ENCODE results near the gene SMIM20. TPM values are rescaled to one million over a fixed set of nuclear protein-coding genes. Genes with fewer than 3 reads are reported as not detected.

Gene SMIM20
- total RNA-seq, 1 experiment from 2014 or later = 27.0 TPM

- H3K79me2 ChIP-seq (ENCODE audit: low read length) = no peaks in the 10 kb centered on the region
- H3K27me3 ChIP-seq (ENCODE audit: low read length) = no peaks in the 10 kb centered on the region
- ChIA-PET CTCF (no interaction called here), POLR2A (ENCODE audit: unreplicated experiment) (no interaction called here)
- no peaks in the 10 kb centered on the region for H3K36me3 ChIP-seq (ENCODE audit: low read depth, low read length)
- no peaks in the 10 kb centered on the region for H3K9me2 ChIP-seq (replicated peaks; ENCODE audit: low read length)
- no peaks in the 10 kb centered on the region for H3F3A ChIP-seq (ENCODE audit: low read length, unreplicated experiment)
- no peak for TF ChIP-seq EZH2 (IDR thresholded peaks at IDR 0.05; ENCODE audit: low read length, unreplicated experiment)
- no peak for TF ChIP-seq CTCF (conservative IDR thresholded peaks at IDR 0.05; ENCODE audit: low read depth, low read length)
- TF ChIP-seq EZH2phosphoT487 (IDR thresholded peaks at IDR 0.05; ENCODE audit: borderline replicate concordance, low read length) = no peak
- H3K4me3 ChIP-seq (ENCODE audit: low read length) = no peak overlapping the region
- H4K20me1 ChIP-seq (ENCODE audit: low read length) = no peaks in the 10 kb centered on the region
- ATAC-seq (no peak), DNase-seq (no peak)
- no peak overlapping the region for H3K9ac ChIP-seq (ENCODE audit: low read length)
- intact Hi-C loops (cut with micrococcal nuclease) = no loop called here
- no TSS peak for BruUV-seq (replicated peaks)
- no peaks in the 10 kb centered on the region for H3K9me3 ChIP-seq (ENCODE audit: low read length)
- H3K27ac ChIP-seq (ENCODE audit: low read length) = no peak overlapping the region
- H3K4me2 ChIP-seq (ENCODE audit: low read length) = no peak overlapping the region
- no peak overlapping the region for H2AFZ ChIP-seq (ENCODE audit: low read length)
- no peaks in the 10 kb centered on the region for H3K4me1 ChIP-seq (ENCODE audit: insufficient read depth, low read length)
Observed at GRCh38 chr4:25978327-25978726, 64.3 kb downstream of the SMIM20 start.

Other genes with a start within 250 kb of the SMIM20 start
- 31.9 and 36.1 TPM in 2 replicates for gene SEL1L3, start 51.2 kb upstream of the SMIM20 start, total RNA-seq (2014; rRNA removed)